Muscle layer of duodenum (tissue), 2 donors: Measurements from ENCODE around the gene TMEM253.
A peak's percentile ranks its signal among the peaks of the same experiment; 100 is the strongest.

Experiments
- H3K27ac ChIP-seq: one replicate; pipeline ENCODE4 v1.7.0; 2013; ENCODE audit warnings: mild to moderate bottlenecking, low read length
- H3K27me3 ChIP-seq: one replicate; pipeline ENCODE4 v1.7.0; 2013; ENCODE audit warnings: low read depth, mild to moderate bottlenecking, control low read depth, low read length
- H3K36me3 ChIP-seq, 2 donors: one replicate each; pipeline ENCODE4 v1.7.0; 2013; ENCODE audit warnings: low read length in 2 of 2, control low read depth in 1 of 2, mild to moderate bottlenecking in 1 of 2; ENCODE audit not compliant: insufficient read depth in 2 of 2, control insufficient read depth in 1 of 2
- H3K4me1 ChIP-seq, 2 donors: one replicate each; pipeline ENCODE4 v1.7.0; 2013; ENCODE audit warnings: low read length in 2 of 2, mild to moderate bottlenecking in 2 of 2, control low read depth in 1 of 2, moderate library complexity in 1 of 2; ENCODE audit not compliant: insufficient read depth in 2 of 2, control insufficient read depth in 1 of 2
- H3K4me3 ChIP-seq, 2 donors: one replicate each; pipeline ENCODE4 v1.7.0; 2013; ENCODE audit warnings: low read length in 2 of 2, low read depth in 1 of 2, mild to moderate bottlenecking in 1 of 2
- H3K9me3 ChIP-seq, 2 donors: one replicate each; pipeline ENCODE4 v1.7.0; 2013; ENCODE audit warnings: low read length in 2 of 2, control low read depth in 1 of 2, mild to moderate bottlenecking in 1 of 2; ENCODE audit not compliant: control insufficient read depth in 1 of 2
- donor health status: healthy.

Gene TMEM253

DNA sequence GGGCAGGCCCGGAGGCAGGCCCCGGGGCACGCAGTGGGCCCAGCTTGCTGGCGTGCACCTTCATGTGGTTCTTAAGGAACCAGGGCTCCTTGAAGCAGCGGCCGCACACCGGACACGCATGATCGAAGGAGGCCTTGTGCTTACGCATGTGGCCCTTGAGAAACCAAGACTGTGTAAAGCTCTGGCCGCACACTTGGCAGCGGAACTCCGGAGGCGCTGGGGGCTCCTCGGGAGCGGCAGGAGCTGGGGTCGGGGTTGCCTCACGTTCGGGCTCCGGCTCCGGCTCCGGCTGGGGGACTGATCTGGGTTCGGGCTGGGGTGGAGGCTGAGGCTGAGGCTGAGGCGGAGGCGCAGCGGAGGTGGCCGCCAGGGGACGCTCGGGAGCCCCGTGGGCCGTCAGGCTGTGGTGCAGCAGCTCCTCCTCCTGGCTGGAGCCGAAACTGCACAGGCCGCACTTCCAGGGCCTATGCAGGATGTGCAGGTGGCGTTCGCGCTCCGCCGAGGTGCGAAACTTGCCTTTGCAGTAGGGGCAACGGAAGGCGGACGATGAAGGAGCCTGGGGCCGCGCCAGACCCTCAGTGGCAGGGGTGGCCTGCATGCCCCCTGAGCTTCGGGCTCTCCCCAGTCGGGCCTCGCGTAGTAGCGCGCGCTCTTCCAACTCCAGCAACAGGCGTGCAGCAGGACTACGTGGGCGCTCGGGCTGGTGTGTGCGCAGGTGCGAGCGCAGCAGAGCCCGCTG lies 8.4 kb upstream of the TMEM253 start:
- H3K9me3 ChIP-seq: no peaks in the 10 kb centered on the region
- H3K4me3 ChIP-seq: no peak overlapping the region
- no peak overlapping the region for H3K27ac ChIP-seq
- H3K27me3 ChIP-seq: no peaks in the 10 kb centered on the region
- peaks cover 13 to 39% of the 10 kb centered on the region in 2 donors for H3K36me3 ChIP-seq
- H3K4me1 ChIP-seq: peaks cover 6 to 40% of the 10 kb centered on the region in 2 donors

DNA sequence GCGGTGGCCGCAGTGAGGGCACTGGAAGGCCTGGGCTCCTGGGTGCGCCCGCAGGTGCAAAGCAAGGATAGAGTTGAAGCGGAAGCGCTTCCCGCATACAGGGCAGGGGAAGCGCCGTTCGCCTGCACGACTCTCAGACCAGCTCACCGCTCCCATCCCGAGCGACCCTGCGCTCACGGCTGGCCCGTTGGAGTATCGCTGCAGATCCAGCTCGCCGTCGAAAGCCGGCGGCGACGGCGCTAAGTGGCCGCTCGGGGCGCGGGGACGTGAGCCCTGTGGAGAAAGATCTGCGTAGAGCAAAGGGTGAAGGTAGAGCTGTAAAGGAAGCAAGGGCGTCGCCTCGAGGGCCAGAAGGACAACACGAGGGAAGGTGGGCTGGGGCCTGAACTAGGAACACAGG lies 7.8 kb upstream of the TMEM253 start:
- Histone ChIP-seq H3K4me1 (peaks cover 6 to 36% of the 10 kb centered on the region in 2 donors), H3K4me3 (no peak overlapping the region), H3K27ac (no peak overlapping the region), H3K27me3 (no peaks in the 10 kb centered on the region), H3K9me3 (no peaks in the 10 kb centered on the region), H3K36me3 (peaks cover 13 to 39% of the 10 kb centered on the region in 2 donors)

DNA sequence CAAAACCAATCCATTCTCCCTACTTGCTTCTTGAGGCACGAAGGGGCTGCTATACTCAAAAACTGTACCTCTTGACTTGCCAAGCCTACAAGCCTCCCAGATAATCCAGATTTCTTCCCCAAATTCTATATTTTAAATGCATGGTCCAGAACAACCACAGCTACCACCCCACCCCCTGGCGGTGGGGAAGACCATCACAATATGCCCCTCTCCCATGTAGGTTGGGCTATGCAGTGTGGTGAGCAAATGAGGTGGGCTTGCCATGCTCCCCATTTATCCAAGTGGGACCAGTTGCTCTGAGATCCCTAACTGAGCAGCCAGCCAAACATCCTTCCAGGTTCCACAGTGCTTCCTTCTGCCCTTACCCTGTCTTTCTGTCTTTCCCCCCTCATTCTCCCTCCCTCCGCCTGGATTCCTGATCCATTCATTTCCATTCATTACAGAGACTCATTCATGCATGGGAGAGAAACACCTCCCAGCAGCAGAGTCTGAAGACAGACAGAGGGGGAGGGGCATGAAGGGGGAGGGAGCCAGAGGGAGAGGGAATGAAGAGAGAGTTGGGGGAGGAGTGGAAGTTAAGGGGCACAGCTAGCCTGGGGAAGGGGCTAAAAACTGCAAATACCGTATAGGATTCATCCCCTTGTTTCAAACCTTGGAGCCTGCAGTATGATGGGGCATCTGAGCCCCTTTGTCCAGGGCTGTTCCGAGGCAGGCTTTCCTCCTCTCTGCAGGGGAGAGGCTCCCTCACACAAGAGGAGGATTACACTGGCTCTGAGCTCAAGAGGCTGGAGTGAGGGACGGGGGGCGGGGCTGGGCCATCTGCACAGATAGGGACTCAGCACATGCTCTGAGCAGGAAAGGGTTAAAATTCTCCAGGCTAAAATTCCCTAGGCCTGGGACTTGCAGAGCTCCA lies 6.8 kb upstream of the TMEM253 start:
- H3K36me3 ChIP-seq: peaks cover 13 to 35% of the 10 kb centered on the region in 2 donors
- no peak overlapping the region for H3K4me3 ChIP-seq
- no peak overlapping the region for H3K27ac ChIP-seq
- no peaks in the 10 kb centered on the region for H3K27me3 ChIP-seq
- peaks cover 6 to 36% of the 10 kb centered on the region in 2 donors for H3K4me1 ChIP-seq
- no peaks in the 10 kb centered on the region for H3K9me3 ChIP-seq

DNA sequence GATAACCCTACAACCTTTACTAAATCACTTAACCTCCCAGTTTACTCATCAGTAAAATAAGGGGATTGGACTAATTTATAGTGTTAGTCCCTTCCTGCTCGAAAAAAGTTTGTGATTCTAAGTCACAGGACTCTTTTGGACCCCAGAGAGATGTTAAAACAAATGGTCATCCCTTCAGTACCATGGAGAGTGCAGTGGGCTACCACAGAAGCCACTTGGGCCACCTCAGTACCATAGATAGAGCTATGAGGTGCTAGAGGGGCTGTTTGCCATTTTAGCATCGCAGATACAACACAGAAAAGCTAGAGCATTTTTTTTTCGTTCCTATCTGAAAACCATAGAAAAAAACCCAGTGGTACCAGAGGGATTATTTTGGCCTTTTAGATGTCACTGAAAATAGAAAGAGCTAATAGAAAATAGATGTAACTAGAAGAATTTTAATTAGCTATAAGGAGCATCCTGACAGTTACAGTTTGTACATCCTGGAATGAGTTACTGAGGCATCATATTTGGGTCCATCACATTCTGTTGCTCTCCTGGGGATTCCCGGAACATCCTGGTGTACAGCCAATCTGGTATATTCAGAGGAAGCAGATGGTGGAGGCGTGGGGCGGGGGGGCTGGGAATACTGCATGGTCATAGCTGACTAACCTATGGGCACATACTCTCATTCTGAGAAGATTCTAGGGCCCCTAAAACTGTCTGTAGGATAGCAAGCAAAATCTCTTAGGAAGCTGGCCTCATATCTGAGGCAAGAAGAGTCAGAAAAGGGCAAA lies 5.2 kb upstream of the TMEM253 start:
- peak overlapping the region; percentile 71 for H3K27ac ChIP-seq
- peaks cover 6 to 24% of the 10 kb centered on the region in 2 donors for H3K36me3 ChIP-seq
- H3K4me3 ChIP-seq: no peak overlapping the region
- peaks cover 14 to 46% of the 10 kb centered on the region in 2 donors for H3K4me1 ChIP-seq
- H3K9me3 ChIP-seq: no peaks in the 10 kb centered on the region
- no peaks in the 10 kb centered on the region for H3K27me3 ChIP-seq

DNA sequence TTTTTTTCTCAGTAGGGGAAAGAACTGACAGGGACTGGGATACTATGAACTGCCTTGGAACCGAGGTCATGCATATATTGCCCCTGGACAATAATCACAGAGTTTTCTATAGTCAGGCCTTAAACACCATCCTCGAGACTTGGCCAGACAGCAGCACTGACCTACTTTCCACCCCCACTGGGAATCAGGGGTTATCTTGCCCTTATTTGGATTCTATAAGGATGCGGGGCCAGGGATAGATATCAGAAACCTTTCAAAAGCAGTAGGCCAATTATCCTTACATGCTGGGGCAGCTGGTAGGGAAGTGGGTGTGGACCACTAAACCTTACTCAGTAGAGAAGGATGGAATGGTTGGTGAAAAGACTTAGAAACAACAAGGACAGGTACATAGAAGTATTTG lies 4.4 kb upstream of the TMEM253 start:
- Histone ChIP-seq H3K4me1 (peaks cover 14 to 46% of the 10 kb centered on the region in 2 donors), H3K27me3 (no peaks in the 10 kb centered on the region), H3K36me3 (peaks cover 2 to 16% of the 10 kb centered on the region in 2 donors), H3K9me3 (no peaks in the 10 kb centered on the region), H3K27ac (peak overlapping the region; percentile 71), H3K4me3 (no peak overlapping the region)

DNA sequence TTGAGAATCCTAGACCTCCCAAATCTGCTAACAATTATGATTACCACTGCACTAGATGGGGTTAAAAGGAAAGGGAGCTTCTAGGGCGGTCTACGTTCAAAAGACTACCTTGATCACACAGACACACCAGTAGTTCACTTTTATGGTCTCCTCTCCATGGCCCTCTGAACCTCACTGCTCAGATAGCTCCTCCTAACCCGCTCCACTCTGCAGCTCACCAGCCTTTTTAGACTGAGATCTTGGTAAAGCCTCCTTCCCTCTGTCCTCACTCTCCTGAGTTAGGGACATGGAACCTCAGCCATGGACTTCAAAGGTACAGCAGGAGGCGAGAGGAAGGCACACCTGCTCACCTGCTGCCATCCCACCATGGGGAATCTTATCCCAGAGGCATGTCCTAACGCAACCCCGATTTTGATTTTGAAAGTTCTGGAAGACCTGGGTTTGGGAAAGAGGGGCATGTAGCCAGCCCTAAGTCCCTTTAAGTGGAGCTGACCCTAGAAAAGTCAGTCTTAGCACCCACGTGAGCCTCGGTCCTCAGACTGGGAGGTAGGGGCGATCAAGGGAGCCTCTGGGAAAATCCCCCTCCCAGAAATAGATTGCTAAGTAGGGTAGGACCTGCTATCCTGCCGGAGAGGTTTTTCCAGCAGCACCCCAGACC lies 3.8 kb upstream of the TMEM253 start:
- Histone ChIP-seq H3K27ac (peak overlapping the region; percentile 71), H3K4me3 (peak overlapping the region; percentile 35 to 50), H3K9me3 (no peaks in the 10 kb centered on the region), H3K36me3 (peaks cover 0 to 9% of the 10 kb centered on the region in 2 donors), H3K4me1 (peaks cover 14 to 47% of the 10 kb centered on the region in 2 donors), H3K27me3 (no peaks in the 10 kb centered on the region)

DNA sequence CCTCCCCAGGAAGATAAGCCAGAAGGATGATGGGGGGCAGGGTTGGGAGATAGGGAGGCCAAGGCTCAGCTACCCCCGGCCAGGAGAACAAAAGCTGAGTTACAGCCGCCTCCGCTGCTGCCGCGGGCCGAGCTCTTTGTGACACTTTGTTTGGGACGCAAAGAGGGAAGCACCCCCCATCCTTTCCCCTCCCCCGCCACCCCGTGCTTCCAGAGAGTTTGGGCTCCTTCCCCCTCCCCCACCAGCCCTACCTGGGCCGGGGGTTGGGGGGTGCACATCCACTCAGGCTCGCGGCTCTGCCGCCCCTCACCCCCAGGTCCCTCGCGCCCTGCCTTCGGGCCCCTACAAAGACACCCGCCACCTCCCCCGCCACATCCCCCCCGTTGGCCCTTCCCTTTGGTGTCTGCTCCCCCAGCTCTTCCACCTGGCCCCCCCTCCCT lies 3.2 kb upstream of the TMEM253 start:
- H3K9me3 ChIP-seq: no peaks in the 10 kb centered on the region
- peak overlapping the region; percentile 71 for H3K27ac ChIP-seq
- H3K4me3 ChIP-seq: peak overlapping the region; percentile 35 to 50
- peaks cover 0 to 7% of the 10 kb centered on the region in 2 donors for H3K36me3 ChIP-seq
- H3K27me3 ChIP-seq: no peaks in the 10 kb centered on the region
- peaks cover 14 to 49% of the 10 kb centered on the region in 2 donors for H3K4me1 ChIP-seq

DNA sequence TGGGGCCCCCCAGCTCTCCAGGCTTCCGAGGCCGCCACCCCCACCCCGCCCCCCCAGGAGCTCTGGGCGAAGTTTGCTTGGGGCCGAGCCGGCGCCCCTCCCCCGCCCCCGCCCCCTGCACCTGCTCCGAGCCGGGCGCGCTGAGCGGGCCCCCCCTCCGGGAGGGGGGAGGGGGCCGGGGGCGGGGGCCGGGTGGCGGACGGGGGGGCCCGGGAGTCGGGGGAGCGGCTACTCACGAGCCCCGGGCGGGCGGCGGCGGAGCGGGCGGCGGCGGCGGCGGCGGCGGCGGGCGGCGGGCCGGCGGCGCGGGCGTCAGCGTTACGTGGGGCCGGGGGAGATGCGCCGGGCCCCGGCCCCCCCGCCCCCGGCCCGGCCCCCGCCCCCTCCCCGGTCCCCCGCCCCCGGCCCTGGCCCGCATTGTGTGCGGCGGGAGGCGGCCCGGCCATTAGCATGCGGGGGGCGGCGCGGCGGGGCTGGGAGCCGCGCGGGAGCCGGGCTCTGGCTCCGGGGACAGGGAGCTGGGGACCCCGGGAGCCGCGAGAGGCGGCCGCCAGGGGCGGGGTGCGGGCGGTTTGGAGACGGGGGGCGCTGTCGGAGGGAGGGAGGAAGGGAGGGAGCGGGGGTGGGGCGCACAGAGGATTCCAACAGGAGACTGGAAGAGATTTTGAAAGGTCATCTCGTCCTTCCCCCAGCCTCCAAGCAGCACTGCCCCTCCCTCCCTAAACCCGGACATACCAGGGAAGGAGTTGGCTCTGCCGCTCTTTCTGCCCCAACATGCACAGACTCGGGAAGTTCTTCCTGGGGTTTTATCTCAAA lies 2.6 kb upstream of the TMEM253 start, which contains the start of gene ZNF219:
Gene ZNF219 (minus strand): TSS at position 580 of the 816 bp plus-strand sequence. CDS start 5,064 bp downstream, outside the sequence.
- H3K27me3 ChIP-seq: no peaks in the 10 kb centered on the region
- peaks cover 0 to under 1% of the 10 kb centered on the region in 2 donors for H3K36me3 ChIP-seq
- H3K27ac ChIP-seq: peak within 1 kb of the TSS; percentile 78
- peaks cover 14 to 49% of the 10 kb centered on the region in 2 donors for H3K4me1 ChIP-seq
- no peaks in the 10 kb centered on the region for H3K9me3 ChIP-seq
- peak within 1 kb of the TSS; percentile 65 to 67 for H3K4me3 ChIP-seq

DNA sequence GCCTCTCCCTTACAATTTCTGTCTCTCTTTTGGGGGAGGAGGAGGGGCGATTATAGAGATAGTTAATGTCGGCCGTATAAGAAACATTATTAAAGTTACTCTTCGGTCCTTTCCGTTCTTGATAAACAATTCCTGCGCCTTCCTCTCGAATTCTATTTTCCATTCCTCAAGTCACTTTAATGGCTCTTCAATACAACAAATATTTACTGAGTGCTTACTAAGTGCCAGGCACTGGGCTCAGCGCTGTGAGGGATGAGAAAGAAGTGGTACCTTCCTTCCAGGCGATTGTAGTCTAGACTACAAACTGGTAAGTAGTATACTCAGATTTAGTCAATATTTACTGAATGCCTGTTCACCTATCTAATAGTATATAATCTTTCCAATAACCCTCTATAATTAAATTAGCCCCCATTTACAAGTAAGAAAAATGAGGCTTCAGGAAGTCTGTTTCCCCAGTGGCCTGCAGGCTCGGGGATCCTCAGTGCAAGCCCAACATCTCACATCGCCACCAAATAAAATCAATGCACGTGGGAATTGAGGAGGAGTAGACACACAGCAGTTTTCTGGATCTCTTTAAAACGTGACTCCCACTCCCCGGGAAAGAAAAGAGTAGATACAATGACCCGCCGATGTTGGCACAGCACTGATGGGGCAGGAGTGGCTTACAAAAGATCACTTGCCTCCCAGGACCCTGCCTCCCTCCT lies 1.8 kb upstream of the TMEM253 start:
- Histone ChIP-seq H3K36me3 (no peaks in the 10 kb centered on the region), H3K27ac (peak overlapping the region; percentile 78), H3K4me3 (peak overlapping the region; percentile 65 to 67), H3K27me3 (no peaks in the 10 kb centered on the region), H3K4me1 (peaks cover 12 to 44% of the 10 kb centered on the region in 2 donors), H3K9me3 (no peaks in the 10 kb centered on the region)
